Chondrocyte (in vitro differentiated cells): ENCODE measurements around the gene SNX8. TPM values are rescaled to one million over a fixed set of nuclear protein-coding genes. Genes with fewer than 3 reads are reported as not detected.
"Not testable (repeated sequence)": the region's sequence is repeated elsewhere in the genome, so short reads cannot be mapped to it uniquely, and the experiment has no call there.

ENCODE experiments used
- DNase-seq: peaks from one replicate; pipeline ENCODE4 v3.0.0; 2021; ENCODE audit warnings: mixed read lengths, low spot score
- H3K27ac Mint-ChIP-seq: one replicate; pipeline ENCODE4 v1.8.0; 2021; ENCODE audit warnings: mild to moderate bottlenecking, moderate library complexity, mixed read lengths; ENCODE audit not compliant: unreplicated experiment
- H3K27me3 Mint-ChIP-seq: 2 replicates; pipeline ENCODE4 v1.8.0; 2021; ENCODE audit warnings: low read depth, mixed read lengths
- H3K36me3 Mint-ChIP-seq: 2 replicates; pipeline ENCODE4 v1.8.0; 2021; ENCODE audit warnings: low read depth, mixed read lengths
- H3K4me1 Mint-ChIP-seq: 2 replicates; pipeline ENCODE4 v1.8.0; 2021; ENCODE audit warnings: low read depth, mild to moderate bottlenecking, mixed read lengths
- H3K4me3 Mint-ChIP-seq: one replicate; pipeline ENCODE4 v1.8.0; 2021; ENCODE audit warnings: mild to moderate bottlenecking, moderate library complexity, mixed read lengths; ENCODE audit not compliant: unreplicated experiment
- H3K9me3 Mint-ChIP-seq: 2 replicates; pipeline ENCODE4 v1.8.0; 2021; ENCODE audit warnings: low read depth, mixed read lengths
- CTCF ChIP-seq: fragments of 200-600 bp; sonication (generic); IDR thresholded peaks from 2 replicates; pipeline ENCODE4 v1.5.0; 2021; ENCODE audit warnings: antibody characterized with exemption, mild to moderate bottlenecking, moderate library complexity
- total RNA-seq: library from RNA; stranded (reverse); gene quantifications from 3 replicates; pipeline ENCODE4 v1.2.1, GENCODE V29; 2021

The SNX8 gene
- total RNA-seq, 1 donor from 2014 or later = 45.4 TPM

GRCh38 chr7:2321020-2321419 lies 6.8 kb upstream of the SNX8 start:
- Mint-ChIP-seq H3K9me3 (no peaks in the 10 kb centered on the region), H3K36me3 (no peaks in the 10 kb centered on the region), H3K27me3 (no peaks in the 10 kb centered on the region), H3K4me3 (no peak overlapping the region), H3K4me1 (no peaks in the 10 kb centered on the region), H3K27ac (no peak overlapping the region)
- DNase-seq = no peak
- TF ChIP-seq CTCF = peak; percentile 53

DNA sequence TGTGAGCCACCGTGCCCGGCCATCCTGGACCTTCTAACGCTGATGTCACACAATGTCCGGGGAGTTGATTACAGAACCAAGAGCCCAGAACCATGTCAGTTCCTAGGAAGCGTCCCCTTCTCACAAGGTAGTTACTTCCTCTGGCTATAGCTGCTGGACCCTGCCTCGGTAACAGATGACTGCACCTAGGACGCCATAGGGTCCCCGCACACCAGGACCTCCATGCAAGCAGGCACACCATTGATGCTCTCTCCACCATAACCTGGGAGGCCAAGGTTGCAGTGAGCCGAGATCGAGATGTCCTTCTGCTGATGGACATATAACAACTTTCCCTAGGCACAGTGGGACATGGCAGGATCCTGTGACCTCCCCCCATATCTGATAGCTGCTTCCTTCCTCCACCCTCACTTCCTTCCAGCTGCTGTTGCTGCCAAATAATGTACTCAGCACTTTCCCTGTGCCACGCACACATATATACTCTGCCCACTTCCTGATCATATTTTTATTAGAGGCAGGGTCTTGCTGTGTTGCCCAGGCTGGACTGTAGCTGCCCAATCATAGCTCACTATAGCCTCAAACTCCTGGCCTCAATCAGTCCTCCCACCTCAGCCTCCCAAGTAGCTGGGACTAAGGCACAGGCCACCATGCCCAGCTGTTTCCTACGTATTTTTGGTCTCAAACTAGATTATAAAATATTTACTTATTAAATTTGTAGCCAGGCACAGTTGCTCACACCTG lies 3.5 kb upstream of the SNX8 start:
- peaks cover 7% of the 10 kb centered on the region for H3K4me1 Mint-ChIP-seq
- no peak overlapping the region for H3K4me3 Mint-ChIP-seq
- no peak overlapping the region for H3K27ac Mint-ChIP-seq
- no peaks in the 10 kb centered on the region for H3K9me3 Mint-ChIP-seq
- DNase-seq = no peak
- H3K36me3 Mint-ChIP-seq = no peaks in the 10 kb centered on the region
- H3K27me3 Mint-ChIP-seq = no peaks in the 10 kb centered on the region
- no peak for TF ChIP-seq CTCF

DNA sequence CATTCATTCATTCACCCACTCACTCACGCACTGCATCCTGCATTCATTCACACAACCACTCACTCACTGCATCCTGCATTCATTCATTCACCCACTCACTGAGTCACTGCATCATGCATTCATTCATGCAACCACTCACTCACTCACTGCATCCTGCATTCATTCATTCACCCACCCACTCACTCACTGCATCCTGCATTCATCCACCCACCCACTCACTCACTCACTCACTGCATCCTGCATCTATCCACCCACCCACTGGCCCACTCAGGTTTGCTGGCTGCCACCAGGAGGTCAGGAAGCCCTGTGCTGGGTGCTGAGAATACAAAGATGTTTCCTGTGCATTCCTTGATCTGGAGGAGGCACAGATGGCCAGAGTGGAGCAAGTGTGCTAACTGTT lies 2.3 kb upstream of the SNX8 start:
- H3K4me3 Mint-ChIP-seq = no peak overlapping the region
- no peaks in the 10 kb centered on the region for H3K36me3 Mint-ChIP-seq
- no peak overlapping the region for H3K27ac Mint-ChIP-seq
- DNase-seq = no peak
- no peak for TF ChIP-seq CTCF
- peaks cover 17% of the 10 kb centered on the region for H3K4me1 Mint-ChIP-seq
- H3K9me3 Mint-ChIP-seq = no peaks in the 10 kb centered on the region
- H3K27me3 Mint-ChIP-seq = no peaks in the 10 kb centered on the region

- no peaks in the 10 kb centered on the region for H3K9me3 Mint-ChIP-seq
- H3K27me3 Mint-ChIP-seq = no peaks in the 10 kb centered on the region
- no peak overlapping the region for H3K27ac Mint-ChIP-seq
- DNase-seq = no peak
- peaks cover 24% of the 10 kb centered on the region for H3K4me1 Mint-ChIP-seq
- H3K36me3 Mint-ChIP-seq = no peaks in the 10 kb centered on the region
- TF ChIP-seq CTCF = no peak
- H3K4me3 Mint-ChIP-seq = no peak overlapping the region
Measured at GRCh38 chr7:2315787-2316186, 1.5 kb upstream of the SNX8 start.

- not testable (repeated sequence) for H3K4me3 Mint-ChIP-seq, H3K9me3 Mint-ChIP-seq
- H3K4me1 Mint-ChIP-seq = peaks cover 29% of the 10 kb centered on the region
Measured at GRCh38 chr7:2314956-2315530, 802 bp upstream of the SNX8 start.

More at GRCh38 chr7:2314956-2315530, 802 bp upstream of the SNX8 start:
- H3K27me3 Mint-ChIP-seq, H3K36me3 Mint-ChIP-seq, H3K27ac Mint-ChIP-seq, DNase-seq: not testable (repeated sequence)
